GM23338 (cell line): Measurements from ENCODE around the gene SEZ6. TPM values are rescaled to one million over a fixed set of nuclear protein-coding genes. Genes with fewer than 3 reads are reported as not detected.

Experiments
- ATAC-seq: fragments of 200-7000 bp; cut with Tn5 transposase; 3 replicates; pipeline ENCODE4 v1.9.1; 2020
- DNase-seq: peaks from one replicate; pipeline ENCODE4 v3.0.0-alpha.2; 2015; ENCODE audit warnings: low spot score
- H2AFZ ChIP-seq: fragments of 200-600 bp; sonication (generic); 2 replicates; pipeline ENCODE4 v1.8.0; 2016; ENCODE audit warnings: antibody characterized with exemption, mild to moderate bottlenecking, moderate library complexity
- H3F3A ChIP-seq: fragments of 200-600 bp; sonication (generic); replicated peaks from 2 replicates; pipeline ENCODE4 v1.8.0; 2017; ENCODE audit warnings: antibody characterized with exemption, mixed run types, low read depth
- H3K27ac ChIP-seq: fragments of 200-600 bp; sonication (generic); 2 replicates; pipeline ENCODE4 v1.6.1; 2016; ENCODE audit warnings: low read depth
- H3K27me3 ChIP-seq: fragments of 200-600 bp; sonication (generic); 2 replicates; pipeline ENCODE4 v1.8.0; 2016; ENCODE audit warnings: mild to moderate bottlenecking, mixed run types, moderate library complexity; ENCODE audit not compliant: insufficient read depth
- H3K36me3 ChIP-seq: fragments of 200-600 bp; sonication (generic); 2 replicates; pipeline ENCODE4 v1.8.0; 2016; ENCODE audit warnings: mild to moderate bottlenecking; ENCODE audit not compliant: insufficient read depth
- H3K4me1 ChIP-seq: fragments of 200-600 bp; sonication (generic); 2 replicates; pipeline ENCODE4 v1.8.0; 2016; ENCODE audit warnings: mild to moderate bottlenecking, moderate library complexity; ENCODE audit not compliant: insufficient read depth
- H3K4me2 ChIP-seq: fragments of 200-600 bp; sonication (generic); 2 replicates; pipeline ENCODE4 v1.7.1; 2017; ENCODE audit warnings: mixed run types
- H3K4me3 ChIP-seq: fragments of 200-600 bp; sonication (generic); 2 replicates; pipeline ENCODE4 v1.6.1; 2016; ENCODE audit warnings: mixed run types
- H3K79me2 ChIP-seq: fragments of 200-600 bp; sonication (generic); replicated peaks from 2 replicates; pipeline ENCODE4 v1.8.0; 2017; ENCODE audit warnings: mild to moderate bottlenecking; ENCODE audit not compliant: insufficient read depth
- H3K9me2 ChIP-seq: fragments of 200-600 bp; sonication (generic); 2 replicates; pipeline ENCODE4 v1.8.0; 2017; ENCODE audit not compliant: insufficient read depth
- H4K20me1 ChIP-seq: fragments of 200-600 bp; sonication (generic); replicated peaks from 2 replicates; pipeline ENCODE4 v1.8.0; 2017; ENCODE audit warnings: mild to moderate bottlenecking; ENCODE audit not compliant: insufficient read depth
- H3K27ac Mint-ChIP-seq: 2 replicates; pipeline ENCODE4 v1.8.0; 2020; ENCODE audit warnings: inconsistent platforms, mild to moderate bottlenecking, moderate library complexity, mixed read lengths
- H3K27me3 Mint-ChIP-seq: 3 replicates; pipeline ENCODE4 v1.8.0; 2022; ENCODE audit warnings: low read depth, mild to moderate bottlenecking, moderate library complexity, mixed read lengths, inconsistent platforms; ENCODE audit not compliant: insufficient read depth, poor library complexity
- H3K36me3 Mint-ChIP-seq: 3 replicates; pipeline ENCODE4 v1.8.0; 2021; ENCODE audit warnings: low read depth, mild to moderate bottlenecking, inconsistent platforms, moderate library complexity, mixed read lengths
- H3K4me1 Mint-ChIP-seq: 3 replicates; pipeline ENCODE4 v1.8.0; 2020; ENCODE audit warnings: mild to moderate bottlenecking, inconsistent platforms, mixed read lengths
- H3K4me3 Mint-ChIP-seq: 3 replicates; pipeline ENCODE4 v1.8.0; 2021; ENCODE audit warnings: moderate library complexity, mild to moderate bottlenecking, inconsistent platforms, mixed read lengths
- H3K9me3 Mint-ChIP-seq: 3 replicates; pipeline ENCODE4 v1.8.0; 2020; ENCODE audit warnings: moderate library complexity, mild to moderate bottlenecking, inconsistent platforms, mixed read lengths
- EZH2 ChIP-seq: fragments of 200-600 bp; sonication (generic); IDR thresholded peaks from one replicate; pipeline ENCODE4 v1.8.0; 2017; ENCODE audit warnings: antibody characterized with exemption, mild to moderate bottlenecking, low read depth; ENCODE audit not compliant: unreplicated experiment
- EZH2phosphoT487 ChIP-seq: fragments of 200-600 bp; sonication (generic); IDR thresholded peaks from one replicate; pipeline ENCODE4 v1.8.1; 2018; ENCODE audit warnings: antibody characterized with exemption; ENCODE audit not compliant: unreplicated experiment
- JUNB ChIP-seq: IDR thresholded peaks from one replicate; pipeline ENCODE4 v1.6.1; 2016; ENCODE audit warnings: antibody characterized with exemption; ENCODE audit not compliant: unreplicated experiment
- NANOG ChIP-seq: IDR thresholded peaks from 2 replicates; pipeline ENCODE4 v1.6.1; 2016; ENCODE audit warnings: antibody characterized with exemption, borderline replicate concordance
- POLR2AphosphoS5 ChIP-seq: IDR thresholded peaks from 2 replicates; pipeline ENCODE4 v1.6.1; 2016; ENCODE audit warnings: antibody characterized with exemption, low read depth
- STAT1 ChIP-seq: IDR thresholded peaks from one replicate; pipeline ENCODE4 v1.6.1; 2016; ENCODE audit warnings: antibody characterized with exemption; ENCODE audit not compliant: unreplicated experiment
- ZNF114 ChIP-seq: fragments of 250-450 bp; sonication (Bioruptor Pico); IDR thresholded peaks from 2 replicates; pipeline ENCODE4 v1.5.0; 2020; ENCODE audit warnings: mild to moderate bottlenecking, moderate library complexity
- polyA plus RNA-seq: library from polyadenylated mRNA; unstranded; fragments of >200 nt; fragmentation: Nextera tagmentation; extraction: Ambion mirVana; gene quantifications from 2 replicates; pipeline ENCODE4 v1.2.1, GENCODE V29; 2016
- total RNA-seq: library from RNA; depleted of rRNA; stranded (reverse); fragments of >200 nt; shearing (Covaris generic); gene quantifications from 2 replicates; pipeline ENCODE4 v1.2.3, GENCODE V29; 2014
- TF ChIP-seq, protein P1 (sequence below): IDR thresholded peaks from 2 replicates; pipeline ENCODE4 v1.6.1; 2016; ENCODE audit warnings: antibody characterized with exemption
- TF ChIP-seq, protein P2 (sequence below): IDR thresholded peaks from one replicate; pipeline ENCODE4 v1.6.1; 2018; ENCODE audit warnings: antibody characterized with exemption; ENCODE audit not compliant: unreplicated experiment
- TF ChIP-seq, protein P3 (sequence below), 2 experiments: fragments of 200-600 bp in 1 of 2; sonication (generic) in 1 of 2; conservative IDR thresholded peaks; 2 replicates each; pipeline versions ENCODE4 v1.5.1 to v1.6.1; 2016 to 2017; ENCODE audit warnings: antibody characterized with exemption in 2 of 2, low read depth in 2 of 2, mild to moderate bottlenecking in 2 of 2, moderate library complexity in 1 of 2

SEZ6 gene
- total and polyA plus RNA-seq, 2 experiments from 2014 or later = 1.0 to 6.5 TPM

DNA sequence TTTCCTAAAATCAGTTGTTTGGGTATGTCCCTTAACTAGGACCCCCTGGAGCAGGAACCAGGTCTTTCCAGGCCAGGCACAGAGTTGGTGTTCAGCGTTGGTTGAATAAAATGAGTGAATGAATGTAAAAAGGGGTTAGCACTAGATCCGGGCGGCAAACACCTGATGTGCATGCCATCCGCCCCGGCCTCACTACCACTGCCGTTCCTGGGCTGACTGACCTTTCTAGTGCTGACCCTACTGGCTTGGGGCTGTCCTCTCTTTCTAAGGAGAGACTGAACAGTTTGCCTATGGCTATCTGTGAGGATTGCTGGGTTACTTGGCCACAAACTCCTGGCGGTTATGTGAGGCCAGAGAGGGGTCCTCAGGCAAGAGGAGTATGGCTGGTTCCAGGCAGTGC, 44.4 kb downstream of the SEZ6 start (continued):
- no peak for TF ChIP-seq POLR2AphosphoS5
- no peak for TF ChIP-seq NANOG
- TF ChIP-seq, protein P1, sequence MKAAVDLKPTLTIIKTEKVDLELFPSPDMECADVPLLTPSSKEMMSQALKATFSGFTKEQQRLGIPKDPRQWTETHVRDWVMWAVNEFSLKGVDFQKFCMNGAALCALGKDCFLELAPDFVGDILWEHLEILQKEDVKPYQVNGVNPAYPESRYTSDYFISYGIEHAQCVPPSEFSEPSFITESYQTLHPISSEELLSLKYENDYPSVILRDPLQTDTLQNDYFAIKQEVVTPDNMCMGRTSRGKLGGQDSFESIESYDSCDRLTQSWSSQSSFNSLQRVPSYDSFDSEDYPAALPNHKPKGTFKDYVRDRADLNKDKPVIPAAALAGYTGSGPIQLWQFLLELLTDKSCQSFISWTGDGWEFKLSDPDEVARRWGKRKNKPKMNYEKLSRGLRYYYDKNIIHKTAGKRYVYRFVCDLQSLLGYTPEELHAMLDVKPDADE = no peak

DNA sequence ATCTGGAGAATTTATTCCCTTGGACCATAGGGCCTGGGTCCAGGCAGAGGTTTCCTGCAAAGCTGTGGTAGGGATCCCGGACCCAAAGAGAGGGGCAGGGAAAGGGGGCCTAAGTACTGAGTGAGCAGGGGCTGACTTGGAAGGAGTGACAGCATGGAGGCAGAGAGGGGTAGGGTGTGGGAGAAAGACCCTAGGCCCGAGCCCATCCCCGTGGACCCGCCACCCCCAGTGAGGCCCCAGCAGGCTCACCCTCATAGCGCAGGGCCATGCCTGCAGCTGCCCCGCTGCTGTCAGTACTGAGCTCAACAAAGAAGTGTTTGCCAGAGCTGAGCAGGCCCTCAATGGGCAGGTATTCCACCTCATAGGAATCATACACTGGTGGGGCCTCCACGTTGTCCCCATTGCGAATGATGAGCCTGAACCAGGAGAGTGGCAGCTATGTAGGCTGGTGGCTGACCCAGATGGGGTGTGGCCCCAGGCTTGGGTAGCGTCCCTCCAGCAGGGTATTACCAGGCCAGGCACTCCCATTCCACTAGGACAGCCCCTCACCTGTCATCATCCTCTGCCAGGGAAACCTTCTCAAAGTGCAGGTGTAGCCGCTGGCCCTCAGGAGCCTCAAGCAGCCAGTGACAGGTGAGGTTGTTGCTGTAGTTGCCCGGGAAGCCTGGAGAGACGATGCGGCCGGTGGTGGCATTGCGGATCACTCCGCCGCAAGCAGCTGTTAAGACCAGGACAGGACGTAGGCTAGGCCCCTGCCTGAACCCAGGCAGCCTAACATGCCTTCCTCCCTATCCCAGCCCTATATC, 45.4 kb downstream of the SEZ6 start:
- no peaks in the 10 kb centered on the region for H3K9me3 Mint-ChIP-seq
- Histone ChIP-seq H3K4me2 (no peak overlapping the region), H3K27ac (no peak overlapping the region), H3F3A (0 out of 2 replicates have a peak, but pooled peaks cover 5% of the 10 kb centered on the region), H3K27me3 (no peaks in the 10 kb centered on the region), H3K9me2 (no peaks in the 10 kb centered on the region), H4K20me1 (no peaks in the 10 kb centered on the region), H2AFZ (no peak overlapping the region), H3K4me1 (no peaks in the 10 kb centered on the region), H3K4me3 (no peak overlapping the region), H3K79me2 (no peaks in the 10 kb centered on the region), H3K36me3 (no peaks in the 10 kb centered on the region)
- no peak for TF ChIP-seq ZNF114 (CRISPR knock-in tag)
- no peak for TF ChIP-seq EZH2phosphoT487
- TF ChIP-seq, protein P2, sequence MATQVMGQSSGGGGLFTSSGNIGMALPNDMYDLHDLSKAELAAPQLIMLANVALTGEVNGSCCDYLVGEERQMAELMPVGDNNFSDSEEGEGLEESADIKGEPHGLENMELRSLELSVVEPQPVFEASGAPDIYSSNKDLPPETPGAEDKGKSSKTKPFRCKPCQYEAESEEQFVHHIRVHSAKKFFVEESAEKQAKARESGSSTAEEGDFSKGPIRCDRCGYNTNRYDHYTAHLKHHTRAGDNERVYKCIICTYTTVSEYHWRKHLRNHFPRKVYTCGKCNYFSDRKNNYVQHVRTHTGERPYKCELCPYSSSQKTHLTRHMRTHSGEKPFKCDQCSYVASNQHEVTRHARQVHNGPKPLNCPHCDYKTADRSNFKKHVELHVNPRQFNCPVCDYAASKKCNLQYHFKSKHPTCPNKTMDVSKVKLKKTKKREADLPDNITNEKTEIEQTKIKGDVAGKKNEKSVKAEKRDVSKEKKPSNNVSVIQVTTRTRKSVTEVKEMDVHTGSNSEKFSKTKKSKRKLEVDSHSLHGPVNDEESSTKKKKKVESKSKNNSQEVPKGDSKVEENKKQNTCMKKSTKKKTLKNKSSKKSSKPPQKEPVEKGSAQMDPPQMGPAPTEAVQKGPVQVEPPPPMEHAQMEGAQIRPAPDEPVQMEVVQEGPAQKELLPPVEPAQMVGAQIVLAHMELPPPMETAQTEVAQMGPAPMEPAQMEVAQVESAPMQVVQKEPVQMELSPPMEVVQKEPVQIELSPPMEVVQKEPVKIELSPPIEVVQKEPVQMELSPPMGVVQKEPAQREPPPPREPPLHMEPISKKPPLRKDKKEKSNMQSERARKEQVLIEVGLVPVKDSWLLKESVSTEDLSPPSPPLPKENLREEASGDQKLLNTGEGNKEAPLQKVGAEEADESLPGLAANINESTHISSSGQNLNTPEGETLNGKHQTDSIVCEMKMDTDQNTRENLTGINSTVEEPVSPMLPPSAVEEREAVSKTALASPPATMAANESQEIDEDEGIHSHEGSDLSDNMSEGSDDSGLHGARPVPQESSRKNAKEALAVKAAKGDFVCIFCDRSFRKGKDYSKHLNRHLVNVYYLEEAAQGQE = no peak
- TF ChIP-seq NANOG = no peak
- no peak overlapping the region for H3K4me3 Mint-ChIP-seq
- no peak overlapping the region for H3K27ac Mint-ChIP-seq
- peaks cover 14% of the 10 kb centered on the region for H3K4me1 Mint-ChIP-seq
- H3K27me3 Mint-ChIP-seq = peaks cover 6% of the 10 kb centered on the region
- no peak for ATAC-seq
- no peak for DNase-seq
- H3K36me3 Mint-ChIP-seq = no peaks in the 10 kb centered on the region; the same call in 2 of the 3 replicates

DNA sequence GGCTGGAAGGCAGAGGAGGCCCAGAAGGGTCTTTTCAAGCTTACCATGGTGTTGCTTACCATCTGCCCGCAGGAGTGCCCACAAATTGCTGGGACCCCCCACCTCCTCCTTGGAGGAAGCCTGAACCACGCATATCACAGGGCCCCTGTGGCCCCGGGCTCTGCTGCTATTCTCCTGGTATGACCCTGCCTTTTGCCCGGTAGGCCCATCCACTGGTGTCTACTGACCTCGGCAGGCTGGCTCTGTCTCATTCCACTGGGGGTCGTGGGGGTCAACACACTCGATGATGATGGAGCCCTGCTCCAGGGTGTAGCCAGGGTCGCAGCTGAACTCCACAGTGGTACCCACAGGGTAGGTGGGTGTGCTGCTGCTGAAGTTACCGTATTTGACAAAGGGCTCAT, 46.4 kb downstream of the SEZ6 start:
- no peaks in the 10 kb centered on the region for H3K27me3 ChIP-seq
- Mint-ChIP-seq H3K36me3 (no peaks in the 10 kb centered on the region; the same call in 2 of the 3 replicates), H3K9me3 (no peaks in the 10 kb centered on the region), H3K4me3 (no peak overlapping the region), H3K27me3 (peaks cover 5% of the 10 kb centered on the region), H3K27ac (no peak overlapping the region), H3K4me1 (peaks cover 14% of the 10 kb centered on the region)
- no peaks in the 10 kb centered on the region for H4K20me1 ChIP-seq
- 0 out of 2 replicates have a peak, but pooled peaks cover 5% of the 10 kb centered on the region for H3F3A ChIP-seq
- DNase-seq (no peak), ATAC-seq (no peak)
- no peaks in the 10 kb centered on the region for H3K4me1 ChIP-seq
- no peaks in the 10 kb centered on the region for H3K79me2 ChIP-seq
- no peak overlapping the region for H3K27ac ChIP-seq
- no peak overlapping the region for H3K4me2 ChIP-seq
- no peak overlapping the region for H3K4me3 ChIP-seq
- H3K36me3 ChIP-seq = no peaks in the 10 kb centered on the region
- no peak overlapping the region for H2AFZ ChIP-seq
- H3K9me2 ChIP-seq = no peaks in the 10 kb centered on the region
- TF ChIP-seq, protein P3, sequence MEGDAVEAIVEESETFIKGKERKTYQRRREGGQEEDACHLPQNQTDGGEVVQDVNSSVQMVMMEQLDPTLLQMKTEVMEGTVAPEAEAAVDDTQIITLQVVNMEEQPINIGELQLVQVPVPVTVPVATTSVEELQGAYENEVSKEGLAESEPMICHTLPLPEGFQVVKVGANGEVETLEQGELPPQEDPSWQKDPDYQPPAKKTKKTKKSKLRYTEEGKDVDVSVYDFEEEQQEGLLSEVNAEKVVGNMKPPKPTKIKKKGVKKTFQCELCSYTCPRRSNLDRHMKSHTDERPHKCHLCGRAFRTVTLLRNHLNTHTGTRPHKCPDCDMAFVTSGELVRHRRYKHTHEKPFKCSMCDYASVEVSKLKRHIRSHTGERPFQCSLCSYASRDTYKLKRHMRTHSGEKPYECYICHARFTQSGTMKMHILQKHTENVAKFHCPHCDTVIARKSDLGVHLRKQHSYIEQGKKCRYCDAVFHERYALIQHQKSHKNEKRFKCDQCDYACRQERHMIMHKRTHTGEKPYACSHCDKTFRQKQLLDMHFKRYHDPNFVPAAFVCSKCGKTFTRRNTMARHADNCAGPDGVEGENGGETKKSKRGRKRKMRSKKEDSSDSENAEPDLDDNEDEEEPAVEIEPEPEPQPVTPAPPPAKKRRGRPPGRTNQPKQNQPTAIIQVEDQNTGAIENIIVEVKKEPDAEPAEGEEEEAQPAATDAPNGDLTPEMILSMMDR (conservative IDR thresholded peaks at IDR 0.05; ENCODE audit: low read depth in 2 of 2) = no peak
- TF ChIP-seq, protein P1 = no peak
- TF ChIP-seq JUNB = no peak
- TF ChIP-seq, protein P2 = no peak
- no peak for TF ChIP-seq EZH2phosphoT487
- no peak for TF ChIP-seq NANOG
- no peak for TF ChIP-seq STAT1
- no peak for TF ChIP-seq EZH2
